CD4-positive, alpha-beta T cell treated with Interleukin-6 at 100 ng/mL for 8 hours (primary cell): ENCODE measurements around the gene TMEM11.

Experiments used
- DNase-seq: peaks from one replicate; pipeline ENCODE4 v3.0.0-alpha.2; 2020; ENCODE audit warnings: mixed read lengths, low spot score

TMEM11 gene

DNA sequence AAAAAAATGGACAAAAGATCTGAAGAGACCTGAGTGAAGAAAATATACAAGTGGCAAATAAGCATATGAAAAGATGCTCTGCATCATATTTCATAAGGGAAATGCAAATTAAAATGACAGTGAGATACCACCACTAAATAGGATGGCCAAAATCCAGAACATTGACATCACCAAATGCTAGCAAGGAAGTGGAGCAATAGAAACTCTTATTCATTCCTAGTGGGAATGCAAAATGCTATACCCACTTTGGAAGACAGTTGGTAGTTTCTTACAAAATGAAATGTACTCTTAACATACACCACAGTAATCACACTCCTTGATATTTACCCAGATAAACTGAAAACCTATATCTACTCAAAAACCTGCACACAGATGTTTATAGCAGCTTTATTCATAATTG is 53.6 kb downstream of the TMEM11 start:
- no peak for DNase-seq

DNA sequence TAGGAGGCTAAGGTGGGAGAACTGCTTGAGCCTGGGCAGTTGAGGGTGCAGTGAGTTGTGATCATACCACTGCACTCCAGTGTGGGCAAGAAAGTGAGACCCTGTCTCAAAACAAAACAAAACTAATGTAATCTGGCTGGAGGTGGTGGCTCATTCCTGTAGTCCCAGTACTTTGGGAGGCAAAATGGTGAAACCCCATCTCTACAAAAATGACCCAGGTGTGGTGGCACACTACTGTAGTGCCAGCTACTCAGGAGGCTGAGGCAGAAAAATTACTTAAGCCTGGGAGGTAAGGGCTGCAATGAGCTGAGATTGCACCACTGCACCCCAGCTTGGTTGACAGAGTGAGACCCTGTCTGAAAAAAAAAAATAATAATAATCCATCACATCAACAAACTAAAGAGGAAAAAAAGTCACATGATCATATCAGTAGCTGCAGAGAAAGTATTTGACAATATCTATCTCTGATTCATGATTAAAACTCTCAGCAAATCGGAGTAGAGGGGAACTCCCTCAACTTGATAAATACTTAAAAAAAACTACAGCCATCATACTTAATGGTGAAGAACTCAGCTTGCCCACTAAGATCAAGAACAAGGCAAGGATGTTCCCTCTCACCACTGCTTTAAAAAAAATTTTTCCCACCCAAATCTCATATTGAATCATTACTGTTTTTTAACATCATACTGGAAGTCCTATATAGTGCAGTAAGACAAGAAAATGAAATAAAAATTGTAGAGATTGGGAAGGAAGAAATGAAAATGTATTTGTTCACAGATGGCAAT is 56.2 kb downstream of the TMEM11 start:
- DNase-seq: no peak

DNA sequence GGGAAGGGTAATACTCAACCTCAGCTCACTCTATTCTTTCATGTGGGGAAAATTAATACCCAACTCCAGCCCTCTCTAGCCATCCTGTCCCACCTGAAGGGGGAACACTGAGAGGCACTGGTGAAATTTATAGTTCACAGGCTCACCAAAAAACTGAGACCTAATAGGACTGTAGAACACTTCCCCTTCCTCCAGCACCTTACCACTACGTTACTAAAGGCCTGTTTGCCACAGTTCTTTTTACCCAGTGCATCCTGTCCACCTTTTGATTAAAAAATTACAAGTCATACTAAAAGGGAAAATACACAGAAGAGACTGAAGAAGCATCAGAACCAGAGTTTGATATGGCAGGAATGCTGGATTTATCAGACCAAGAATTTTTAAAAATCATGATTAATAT is 61.2 kb downstream of the TMEM11 start:
- DNase-seq: no peak

DNA sequence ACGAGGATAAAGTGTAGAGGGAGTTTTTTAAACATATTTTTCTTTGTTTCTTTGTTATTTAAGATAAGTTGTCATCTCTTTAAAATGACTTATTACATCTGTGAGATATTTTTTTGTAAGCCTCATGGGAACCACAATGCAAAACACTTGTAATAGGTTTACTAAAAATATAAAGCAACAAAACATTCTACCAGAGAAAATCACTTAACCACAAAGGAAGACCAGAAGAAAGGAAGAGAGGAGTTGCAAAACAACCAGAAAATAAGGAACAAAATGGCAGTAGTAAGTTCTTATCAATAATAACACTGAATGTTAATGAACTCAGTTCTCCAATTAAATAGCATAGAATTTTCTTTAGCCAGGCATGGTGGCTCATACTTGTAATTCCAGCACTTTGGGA is 64.3 kb downstream of the TMEM11 start:
- no peak for DNase-seq
